EH (cell line): Measurements from ENCODE around the gene THSD4.
"Not testable (repeated sequence)": the region's sequence is repeated elsewhere in the genome, so short reads cannot be mapped to it uniquely, and the experiment has no call there.

Experiments
- DNase-seq: peaks from one replicate; pipeline ENCODE4 v3.0.0-alpha.2; 2015; ENCODE audit warnings: low read depth

THSD4 gene

DNA sequence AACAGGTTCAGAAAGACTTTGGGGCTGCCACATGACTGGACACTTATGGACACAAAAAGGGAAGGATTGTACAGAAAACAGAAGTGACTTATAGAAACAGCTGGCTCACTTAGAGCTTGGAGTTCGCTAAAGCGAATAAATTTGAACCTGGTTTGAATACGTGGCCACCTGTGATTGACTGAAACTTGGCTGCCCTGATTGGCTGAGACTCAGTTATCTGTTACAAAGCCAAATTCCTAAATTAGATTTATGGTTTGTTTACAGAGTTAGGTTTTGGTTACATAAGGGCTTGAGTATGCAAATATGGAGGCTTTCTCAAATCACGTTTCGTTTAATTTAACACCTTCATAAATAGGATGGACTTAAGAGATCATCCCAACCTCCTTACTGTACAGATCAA lies 270.2 kb downstream of the THSD4 start:
- DNase-seq: no peak

DNA sequence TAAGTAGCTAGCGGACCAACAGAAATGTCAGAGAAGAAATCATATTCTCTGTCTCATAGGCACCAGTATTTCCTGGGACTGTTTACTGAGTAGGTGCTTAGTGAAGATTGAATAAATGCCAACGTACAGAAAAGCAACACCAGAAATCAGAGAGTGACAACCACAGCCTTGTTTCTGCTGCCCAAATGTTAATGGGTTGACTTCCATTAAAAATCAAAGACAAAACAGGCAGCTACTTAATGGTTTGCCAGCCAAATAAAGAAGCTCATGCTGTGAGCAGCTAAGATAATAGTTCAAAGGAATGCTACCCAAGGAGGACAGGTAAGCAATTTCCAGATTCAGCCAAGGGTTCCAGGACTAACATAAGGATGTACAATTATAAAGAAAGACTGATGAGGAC lies 270.7 kb downstream of the THSD4 start:
- DNase-seq: no peak

DNA sequence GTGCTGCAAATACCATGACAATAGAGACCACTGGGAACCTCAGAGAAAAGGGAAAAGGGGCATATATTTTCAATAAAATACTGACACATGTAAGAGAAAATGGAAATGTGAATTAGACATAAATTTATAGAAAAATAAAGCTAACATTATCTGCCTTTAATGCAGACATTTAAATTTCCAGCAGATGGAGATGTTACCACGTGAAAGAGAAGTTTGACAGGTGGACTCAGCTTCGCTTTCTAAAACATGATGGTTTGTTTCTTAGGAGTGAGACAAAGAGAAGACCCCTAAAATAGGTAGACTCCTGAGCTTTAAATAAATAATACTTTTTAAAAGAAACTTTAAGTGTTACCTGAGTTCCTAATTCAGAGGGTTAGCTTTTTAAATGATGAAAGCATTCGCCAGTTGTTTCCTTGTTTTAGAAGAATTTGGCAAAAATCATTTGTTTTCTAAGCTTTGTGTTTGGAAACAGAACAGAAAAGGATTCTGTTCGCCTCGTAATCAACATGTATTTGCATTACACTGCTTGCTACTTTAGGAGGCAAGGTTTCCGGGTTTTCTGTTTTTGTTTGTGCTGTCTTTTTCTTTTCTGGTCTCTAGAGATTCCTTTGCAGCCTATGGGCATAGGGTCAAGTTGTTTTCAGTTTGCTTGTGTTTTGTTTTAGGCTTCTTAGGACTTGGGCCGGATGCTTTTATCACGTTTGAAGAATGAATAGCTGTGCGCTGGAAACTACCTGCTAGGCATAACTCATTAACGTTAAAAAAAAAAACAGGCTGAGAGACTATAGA lies 271.4 kb downstream of the THSD4 start:
- DNase-seq: no peak

DNA sequence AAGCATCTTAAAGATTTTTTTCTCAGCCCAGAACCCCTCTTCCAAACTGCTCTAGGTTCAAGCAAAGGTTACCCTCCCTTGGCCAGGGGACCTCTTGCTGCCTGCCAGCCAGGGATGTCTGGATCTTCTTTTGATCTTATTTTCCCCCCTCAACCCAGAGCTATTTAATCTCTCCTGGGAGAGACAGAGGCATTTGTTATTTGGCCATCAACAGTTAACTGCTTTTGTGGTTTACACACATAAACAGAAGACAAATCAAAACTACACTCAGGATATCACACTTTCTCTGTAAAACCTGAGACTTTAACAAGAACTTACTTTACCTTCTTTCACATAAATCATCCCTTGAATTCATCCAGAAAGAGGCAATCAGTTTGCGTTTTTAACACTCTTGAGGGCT lies 272.5 kb downstream of the THSD4 start:
- DNase-seq: no peak

DNA sequence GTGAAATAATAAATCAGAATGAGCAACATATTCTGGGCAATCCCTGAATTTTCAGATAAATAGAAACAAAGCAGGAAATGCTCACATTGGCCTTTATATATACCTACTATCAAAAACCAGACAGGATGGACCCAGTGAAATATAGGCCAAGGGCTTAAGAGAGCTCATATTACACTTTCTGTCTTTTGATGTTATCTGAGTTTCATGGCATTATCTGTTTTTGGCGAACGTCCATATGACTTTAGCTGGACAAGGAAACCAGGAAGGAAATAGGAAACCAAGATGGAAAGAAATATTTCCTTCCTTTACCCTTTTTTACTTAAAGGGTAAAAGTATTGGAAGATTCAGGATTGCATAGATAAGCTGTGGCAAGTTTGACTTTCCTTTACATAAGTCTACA lies 274.8 kb downstream of the THSD4 start:
- peak; percentile 23 for DNase-seq

DNA sequence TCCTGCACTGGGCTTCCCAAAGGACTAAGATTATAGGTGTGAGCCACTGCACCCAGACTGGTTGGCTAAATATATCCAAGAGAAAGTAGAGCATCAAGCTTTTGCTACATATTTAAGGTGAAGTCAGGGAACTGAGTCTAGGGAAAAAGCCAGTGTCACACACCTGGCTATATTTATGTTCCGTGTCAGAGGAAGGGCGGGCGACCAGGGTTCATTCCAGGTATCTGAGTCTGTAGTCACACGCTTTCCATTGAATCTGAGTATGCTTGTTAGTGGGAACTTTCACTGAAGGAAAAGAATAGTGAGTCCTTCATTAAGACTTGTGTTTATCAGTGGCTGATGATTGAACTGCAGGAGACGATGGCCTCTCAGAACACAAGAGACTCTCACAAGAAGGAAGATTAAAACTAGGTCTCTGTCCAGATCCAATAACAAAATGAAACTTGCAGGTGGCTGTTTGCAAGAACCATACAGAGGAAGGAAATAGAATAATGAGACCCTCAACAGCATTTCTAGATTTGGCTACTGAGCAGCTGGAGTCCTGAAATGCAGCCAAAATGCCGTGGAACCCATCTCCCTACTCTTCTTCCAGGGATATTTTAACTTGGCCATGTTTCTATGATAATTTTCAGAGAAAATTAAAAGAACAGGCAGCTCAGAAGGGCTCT lies 276.3 kb downstream of the THSD4 start:
- no peak for DNase-seq

DNA sequence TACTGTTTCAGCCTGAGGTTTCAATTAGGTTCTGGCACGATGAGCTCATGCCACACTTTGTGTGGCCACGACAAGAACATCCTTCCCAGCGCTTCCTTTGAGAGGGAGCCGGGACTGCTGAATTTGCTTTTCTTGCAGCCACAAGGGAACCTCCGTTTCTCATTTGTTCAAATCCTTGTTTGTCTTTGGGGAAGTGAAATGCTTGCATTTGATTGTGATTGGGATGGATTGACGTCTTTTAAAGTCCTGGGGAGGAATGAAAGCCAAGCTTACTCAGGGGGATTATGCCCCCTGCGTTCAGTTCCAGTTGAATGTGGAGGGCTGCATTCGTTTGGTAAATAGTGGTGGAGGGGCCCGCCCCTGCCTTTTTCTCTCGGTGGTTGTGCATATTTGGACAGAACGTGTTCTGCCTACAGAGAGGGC lies 277.6 kb downstream of the THSD4 start:
- DNase-seq: no peak

DNA sequence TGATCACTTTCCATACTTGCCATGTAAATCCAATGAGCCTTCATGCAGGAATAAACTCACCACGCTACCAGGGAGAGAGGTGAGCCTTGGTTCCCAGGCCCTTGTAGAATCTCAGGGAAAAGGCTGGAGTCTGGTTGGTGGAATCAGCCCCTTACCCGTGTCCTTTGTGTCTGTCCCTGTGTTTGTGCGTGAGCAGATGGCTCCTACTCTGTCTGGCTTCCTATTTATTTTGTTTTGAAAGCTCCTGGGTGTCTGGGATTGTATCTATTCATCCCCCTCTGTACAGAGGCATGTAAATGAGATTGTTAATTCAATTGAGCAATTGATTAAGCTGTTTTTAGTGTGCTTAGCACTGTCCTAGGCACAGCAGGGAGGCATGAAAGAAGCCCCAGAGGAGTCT lies 278.1 kb downstream of the THSD4 start:
- no peak for DNase-seq

DNA sequence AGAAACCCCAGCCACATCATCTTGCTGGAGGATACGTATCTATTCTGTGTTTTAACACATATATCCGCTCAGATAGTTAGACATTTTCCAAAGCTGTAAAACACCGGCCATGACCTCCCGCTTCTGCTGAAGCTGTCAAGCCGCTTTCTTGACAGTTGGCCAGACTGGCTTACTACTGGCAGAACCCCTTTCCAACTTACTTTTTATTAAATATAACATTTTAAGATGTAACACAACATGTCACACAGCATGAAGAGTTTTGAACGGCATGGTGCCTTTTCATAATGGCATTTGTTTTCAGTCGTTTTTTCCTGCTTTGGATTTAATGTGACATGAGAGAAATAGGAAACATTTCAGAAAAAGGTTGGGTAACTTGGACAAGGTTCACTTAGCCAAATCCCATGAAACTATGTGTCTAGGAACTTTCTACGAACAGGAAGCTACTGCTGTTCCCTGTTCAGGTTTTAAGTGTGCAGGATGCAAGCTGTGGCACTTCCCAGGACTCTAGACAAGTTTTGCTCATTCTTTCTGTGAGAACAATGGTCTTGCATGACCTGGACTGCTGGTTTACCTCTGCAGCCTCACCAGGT lies 281.4 kb downstream of the THSD4 start:
- no peak for DNase-seq

DNA sequence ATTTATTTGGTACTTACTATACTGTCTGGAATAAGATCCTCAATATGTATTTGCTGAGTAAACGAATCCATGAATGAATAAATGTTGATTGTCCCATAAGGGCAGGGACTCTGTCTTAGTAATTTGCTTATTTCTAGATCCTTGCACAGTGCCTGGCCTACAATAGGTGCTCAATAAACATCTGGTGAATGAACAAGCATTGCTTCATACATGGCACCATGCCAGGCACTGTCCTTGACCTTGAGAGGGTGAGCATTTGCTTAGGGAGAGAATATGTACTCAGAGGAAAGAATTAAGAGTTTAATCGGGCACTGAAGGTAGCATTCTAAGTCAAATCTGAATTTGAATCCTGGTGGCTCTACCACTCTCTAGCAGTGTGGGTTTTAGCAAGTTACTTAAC lies 282.1 kb downstream of the THSD4 start:
- DNase-seq: no peak

DNA sequence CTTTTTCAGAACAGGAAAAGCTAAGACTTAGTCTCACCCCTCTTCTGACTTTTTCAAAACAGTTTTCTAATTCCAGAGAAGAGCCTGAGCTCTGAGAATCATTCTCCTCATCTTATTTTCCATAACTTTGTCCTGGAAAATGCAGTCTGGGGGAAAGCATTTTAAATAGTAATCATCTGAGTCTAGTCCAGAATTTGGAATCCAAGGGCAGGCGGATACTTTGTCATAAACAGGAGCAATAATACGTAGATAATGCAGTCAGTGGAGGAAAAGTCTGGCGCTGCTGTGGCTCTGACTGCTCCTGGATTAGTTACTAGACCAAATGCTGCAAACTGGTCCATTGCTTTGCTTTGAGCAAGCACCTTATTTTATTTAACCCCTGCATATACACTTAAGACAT lies 285.0 kb downstream of the THSD4 start:
- peak; percentile 15 for DNase-seq

DNA sequence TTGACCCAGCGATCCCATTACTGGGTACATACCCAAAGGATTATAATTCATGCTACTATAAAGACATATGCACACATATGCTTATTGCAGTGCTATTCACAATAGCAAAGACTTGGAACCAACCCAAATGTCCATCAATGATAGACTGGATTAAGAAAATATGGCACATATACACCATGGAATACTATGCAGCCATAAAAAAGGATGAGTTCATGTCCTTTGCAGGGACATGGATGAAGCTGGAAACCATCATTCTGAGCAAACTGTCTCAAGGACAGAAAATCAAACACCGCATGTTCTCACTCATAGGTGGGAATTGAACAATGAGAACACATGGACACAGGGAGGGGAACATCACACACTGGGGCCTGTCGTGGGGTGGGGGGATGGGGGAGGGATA lies 286.5 kb downstream of the THSD4 start:
- not testable (repeated sequence) for DNase-seq

DNA sequence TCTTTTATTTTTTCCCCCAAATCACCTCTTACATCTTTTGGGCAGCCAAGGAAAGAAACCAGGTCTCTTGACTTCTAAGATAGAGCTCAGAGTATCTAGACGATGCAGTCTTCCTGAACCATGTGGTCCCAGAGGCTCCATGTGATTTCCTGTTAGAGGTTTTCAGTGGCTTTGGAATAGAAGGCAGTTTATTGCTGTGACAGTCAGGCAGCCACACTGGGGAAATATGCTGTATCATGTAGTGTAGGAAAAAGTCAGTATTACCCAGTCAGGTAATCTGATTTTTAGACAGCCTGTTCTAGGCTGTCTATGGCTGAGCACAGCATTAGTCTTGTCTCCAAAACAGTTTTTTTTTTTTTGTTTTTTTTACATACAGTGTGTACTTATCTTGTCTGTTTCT lies 294.3 kb downstream of the THSD4 start:
- peak; percentile 40 for DNase-seq

DNA sequence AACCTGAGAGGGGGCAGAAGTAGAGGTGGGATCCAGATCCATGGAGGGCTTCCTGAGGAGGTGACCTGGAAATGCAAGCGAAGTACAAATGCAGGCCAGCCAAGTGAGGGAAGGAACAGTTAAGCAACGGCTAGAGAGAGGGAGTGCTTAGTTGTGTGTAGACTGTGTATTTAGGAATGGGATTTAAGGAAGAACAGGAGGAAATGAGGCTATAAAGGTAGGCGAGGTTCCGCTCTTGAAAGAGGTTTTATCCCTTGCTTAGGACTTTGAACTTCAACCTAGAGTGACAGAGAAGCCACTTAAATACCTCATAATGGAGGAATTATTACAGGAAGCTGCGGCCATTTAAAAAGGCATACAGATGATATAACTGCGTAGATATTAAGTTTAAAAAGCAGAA lies 295.1 kb downstream of the THSD4 start:
- no peak for DNase-seq

DNA sequence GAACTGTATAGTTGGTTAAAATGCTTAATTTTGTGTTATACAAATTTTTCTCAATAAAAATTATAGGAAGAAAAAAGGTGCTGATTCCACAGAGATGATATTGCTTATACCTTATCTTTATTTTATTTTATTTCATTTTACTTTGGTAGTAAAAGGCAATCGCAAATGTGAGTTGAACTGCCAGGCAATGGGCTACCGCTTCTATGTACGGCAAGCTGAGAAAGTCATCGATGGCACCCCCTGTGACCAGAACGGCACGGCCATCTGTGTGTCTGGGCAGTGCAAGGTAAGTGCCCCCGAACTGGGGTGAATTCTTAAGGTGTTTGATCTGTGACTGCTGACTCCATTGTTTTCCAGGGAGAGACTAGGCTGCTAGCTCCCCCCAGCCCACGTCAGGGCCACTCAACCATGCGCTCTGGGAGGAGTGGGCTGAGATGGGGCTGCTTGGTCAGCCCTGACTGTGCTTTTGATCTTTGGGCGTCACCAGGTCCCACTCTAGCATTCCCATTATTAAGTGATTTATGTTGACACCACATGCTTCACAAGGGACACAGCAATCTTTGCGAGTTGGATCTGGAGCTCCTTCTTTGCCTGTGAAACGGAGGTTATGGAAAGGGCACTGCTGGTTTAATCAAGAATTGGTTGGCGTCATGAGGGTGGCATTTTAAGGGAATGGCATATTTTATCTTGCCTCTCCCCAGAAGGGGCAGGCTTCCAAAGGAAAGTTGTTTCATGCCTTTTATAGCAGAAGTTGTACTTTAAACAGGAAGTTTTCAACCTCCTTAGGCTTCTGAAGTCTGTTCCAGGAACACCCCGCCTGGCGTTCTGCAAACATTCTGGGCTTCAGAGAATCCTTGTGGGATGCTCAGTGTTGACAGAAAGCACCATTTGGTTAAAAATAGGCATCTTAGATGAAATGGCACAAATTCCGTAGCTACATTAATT lies 296.5 kb downstream of the THSD4 start:
- DNase-seq: peak; percentile 76

DNA sequence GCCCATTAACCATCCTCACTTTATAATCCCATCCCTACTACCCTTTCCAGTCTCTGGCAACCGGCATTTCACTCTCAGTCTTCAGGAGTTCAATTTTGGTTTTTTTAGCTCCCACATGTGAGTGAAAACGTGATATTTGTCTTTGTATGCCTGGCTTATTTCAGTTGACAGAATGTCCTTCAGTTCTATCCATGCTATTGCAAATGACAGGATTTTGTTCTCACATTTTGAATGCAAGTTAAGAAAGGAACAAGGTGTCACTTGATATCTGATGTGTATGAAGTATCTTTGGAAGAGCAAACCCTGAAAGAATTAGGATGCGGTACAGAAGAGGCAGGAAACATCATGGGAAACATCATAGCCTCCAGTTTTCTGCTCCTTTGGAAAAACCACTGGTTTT lies 298.1 kb downstream of the THSD4 start:
- DNase-seq: no peak

DNA sequence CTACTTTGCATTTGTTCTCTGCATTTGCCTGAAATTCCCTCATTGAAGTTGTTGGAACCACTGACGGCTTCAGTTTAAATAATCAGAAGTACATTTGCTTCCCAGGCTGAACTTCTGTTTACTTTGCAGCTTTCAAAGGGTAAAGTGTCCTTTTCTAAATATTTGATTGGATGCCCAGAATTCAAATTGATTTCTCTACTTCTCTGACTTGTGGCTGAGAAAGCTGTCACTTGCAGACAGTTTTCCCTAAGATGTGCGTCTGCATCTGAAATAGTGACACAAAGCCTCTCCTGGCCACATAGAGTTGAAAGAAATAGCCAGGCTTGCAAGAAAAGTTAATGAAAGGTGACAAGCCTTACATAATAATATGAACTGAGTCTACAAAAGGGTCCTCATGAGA lies 299.6 kb downstream of the THSD4 start:
- no peak for DNase-seq

DNA sequence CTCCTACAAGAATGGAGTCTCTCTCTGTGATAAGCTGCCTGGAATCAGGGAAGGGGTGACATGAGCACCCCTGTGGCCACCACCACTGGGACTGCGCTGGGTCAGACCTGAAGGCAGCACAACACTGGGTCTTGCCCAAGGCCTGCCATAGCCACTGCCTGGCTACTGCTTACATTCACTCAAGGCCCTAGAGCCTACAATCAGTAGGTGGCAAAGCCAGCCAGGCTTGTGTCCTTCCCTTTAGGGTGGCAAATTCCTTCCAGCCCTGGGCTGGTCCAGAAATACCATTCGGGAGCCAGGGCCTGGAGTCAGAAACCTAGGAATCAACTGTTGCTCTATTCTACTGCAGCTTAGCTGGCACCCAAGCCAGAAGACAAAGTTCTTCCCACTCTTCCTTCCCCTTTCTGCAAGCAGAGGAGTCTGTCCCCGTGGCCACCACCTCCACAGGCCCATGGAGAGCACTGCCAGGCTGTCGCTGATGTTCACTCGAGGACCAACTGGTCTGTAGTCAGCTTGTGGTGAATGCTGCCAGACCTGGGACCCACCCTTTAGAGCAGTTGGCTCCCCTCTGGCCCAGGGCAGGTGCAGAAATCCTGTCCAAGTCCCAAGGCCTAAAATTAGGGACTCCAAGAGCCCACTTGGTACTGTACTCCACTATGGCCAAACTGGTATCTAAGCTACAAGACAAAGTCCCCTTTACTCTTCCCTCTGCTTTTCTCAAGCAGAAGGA lies 307.4 kb downstream of the THSD4 start:
- DNase-seq: no peak

DNA sequence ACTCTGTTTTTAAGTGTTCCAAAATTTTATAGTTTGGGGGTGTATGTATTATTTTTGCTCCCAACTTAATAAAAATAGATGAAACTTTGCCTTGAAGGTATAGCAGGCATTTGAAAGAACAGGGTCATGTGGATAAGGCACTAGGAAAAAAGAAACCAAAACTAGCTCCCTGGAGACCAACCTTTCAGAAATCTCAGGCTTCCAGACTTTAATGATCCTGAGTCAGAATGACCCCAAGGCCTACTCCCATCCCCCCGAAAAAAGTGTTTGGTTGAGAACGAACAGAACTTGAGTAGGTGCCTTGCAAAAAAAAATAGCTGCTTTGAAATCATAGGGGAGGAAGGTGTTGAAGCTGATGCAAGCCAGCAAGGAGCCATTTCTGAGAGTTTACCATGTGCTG lies 309.5 kb downstream of the THSD4 start:
- peak; percentile 23 for DNase-seq

DNA sequence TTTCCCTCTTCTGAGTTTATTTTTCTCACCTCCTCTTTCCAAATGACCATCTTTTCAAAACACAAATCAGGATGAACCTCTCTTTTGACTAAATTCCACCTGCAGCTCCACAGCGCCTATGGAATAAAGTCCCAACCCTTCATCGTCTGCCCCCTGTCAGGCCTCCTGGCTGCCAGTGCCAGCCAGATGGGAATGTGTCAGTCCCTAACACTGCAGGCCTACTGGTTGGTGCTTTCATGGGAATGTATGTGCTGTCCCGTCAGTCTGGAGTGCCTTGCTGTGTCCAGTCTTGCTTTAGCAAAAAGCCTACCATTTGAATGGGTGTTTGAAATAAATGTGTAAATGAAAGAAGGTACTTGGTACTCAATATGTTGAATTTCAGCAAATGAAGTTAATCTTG lies 310.1 kb downstream of the THSD4 start:
- no peak for DNase-seq

DNA sequence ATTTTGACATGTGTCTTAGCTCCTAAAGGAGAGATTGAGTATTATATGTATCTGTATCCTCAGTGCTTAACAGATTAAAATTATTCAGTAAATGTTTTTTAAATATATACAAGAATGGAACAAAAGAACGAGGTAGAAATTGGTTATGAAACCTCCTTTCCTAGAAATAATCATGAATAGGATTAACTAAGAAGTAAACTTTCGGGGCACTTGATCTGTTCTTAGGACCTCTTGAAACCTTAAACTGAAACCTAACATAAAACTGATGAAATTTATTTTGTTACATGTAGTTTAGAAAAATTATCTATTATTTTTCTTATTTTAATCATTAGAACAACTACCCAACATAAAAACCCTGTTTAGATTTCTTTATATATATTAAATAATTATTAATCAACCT lies 311.5 kb downstream of the THSD4 start:
- DNase-seq: no peak

DNA sequence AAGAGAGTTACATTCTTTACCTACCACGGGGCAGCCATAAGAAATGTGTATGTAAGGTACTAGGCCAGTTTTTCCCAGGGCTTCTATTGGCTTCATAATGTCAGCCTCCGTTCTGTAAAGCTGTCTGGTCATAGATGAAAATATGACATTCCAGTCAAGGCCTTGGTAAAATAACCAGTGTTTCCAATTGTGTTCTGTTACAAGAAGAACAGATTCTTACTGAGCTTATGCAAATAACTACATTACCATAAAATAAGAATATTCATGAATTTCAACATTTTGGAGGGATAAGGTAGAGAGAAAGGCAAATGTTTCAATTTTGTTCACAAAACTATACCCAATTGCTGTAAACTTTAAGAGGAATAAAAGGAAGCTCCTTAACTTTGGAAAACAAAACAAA lies 315.5 kb downstream of the THSD4 start:
- DNase-seq: no peak
